PFSK-1 (cell line): Measurements from ENCODE around the gene ARPP21.

Source experiments
- POLR2AphosphoS5 ChIP-seq: IDR thresholded peaks from 2 replicates; pipeline ENCODE4 v1.6.1; 2012; ENCODE audit warnings: low read depth, mild to moderate bottlenecking, control low read depth, low read length, moderate library complexity
- REST ChIP-seq, 2 experiments: IDR thresholded peaks; 2 replicates each; pipeline versions ENCODE4 v1.6.1 to v1.8.0; 2011 to 2012; ENCODE audit warnings: low read depth in 2 of 2, low read length in 2 of 2, control low read depth in 1 of 2, inconsistent platforms in 1 of 2, mild to moderate bottlenecking in 1 of 2, moderate library complexity in 1 of 2; ENCODE audit not compliant: insufficient read depth in 1 of 2
- SIN3A ChIP-seq: IDR thresholded peaks from 2 replicates; pipeline ENCODE4 v1.6.1; 2012; ENCODE audit warnings: mild to moderate bottlenecking, low read length, moderate library complexity, borderline replicate concordance; ENCODE audit not compliant: insufficient read depth
- TAF1 ChIP-seq: IDR thresholded peaks from 2 replicates; pipeline ENCODE4 v1.6.1; 2012; ENCODE audit warnings: low read length, control low read depth, borderline replicate concordance; ENCODE audit not compliant: insufficient read depth

GRCh38 chr3:35645189-35645588, 5.9 kb downstream of the ARPP21 start:
- no peak for TF ChIP-seq REST (IDR thresholded peaks at IDR 0.05; ENCODE audit: insufficient read depth in 1 of 2, low read depth in 2 of 2, low read length in 2 of 2)
- TF ChIP-seq SIN3A = no peak
- no peak for TF ChIP-seq POLR2AphosphoS5
- no peak for TF ChIP-seq TAF1
